SU-DHL-6 (cell line): ENCODE data around the gene UHRF2.

Source experiments
- H2AFZ ChIP-seq: fragments of 200-600 bp; sonication (generic); 2 replicates; pipeline ENCODE4 v1.6.1; 2014; ENCODE audit warnings: low read depth, mild to moderate bottlenecking, moderate library complexity, mixed read lengths, antibody characterized with exemption, low read length; ENCODE audit not compliant: severe bottlenecking
- H3F3A ChIP-seq: fragments of 200-600 bp; shearing (Covaris generic); 2 replicates; pipeline ENCODE4 v1.6.0; 2016; ENCODE audit warnings: antibody characterized with exemption, mild to moderate bottlenecking; ENCODE audit not compliant: insufficient read depth
- H3K27ac ChIP-seq: fragments of 200-600 bp; sonication (generic); 2 replicates; pipeline ENCODE4 v1.5.1; 2016; ENCODE audit warnings: low read depth, mild to moderate bottlenecking, low read length, moderate library complexity, mixed read lengths
- H3K27me3 ChIP-seq: fragments of 200-600 bp; sonication (generic), shearing (Covaris generic); 2 replicates; pipeline ENCODE4 v1.6.0; 2014; ENCODE audit warnings: mild to moderate bottlenecking, low read length
- H3K36me3 ChIP-seq: fragments of 200-600 bp; sonication (generic); 2 replicates; pipeline ENCODE4 v1.6.1; 2014; ENCODE audit warnings: mild to moderate bottlenecking, low read length, mixed read lengths
- H3K4me2 ChIP-seq: fragments of 300-600, 200-600 bp; shearing (Covaris generic), sonication (generic); 2 replicates; pipeline ENCODE4 v1.6.0; 2014; ENCODE audit warnings: low read length, low read depth, mild to moderate bottlenecking; ENCODE audit not compliant: poor library complexity, severe bottlenecking
- H3K4me3 ChIP-seq: fragments of 200-600 bp; sonication (generic); 2 replicates; pipeline ENCODE4 v1.5.1; 2014; ENCODE audit warnings: antibody characterized with exemption, low read length, mild to moderate bottlenecking, mixed read lengths; ENCODE audit not compliant: insufficient read depth, poor library complexity, severe bottlenecking
- H3K79me2 ChIP-seq: fragments of 200-600 bp; sonication (generic); 2 replicates; pipeline ENCODE4 v1.6.1; 2014; ENCODE audit warnings: mild to moderate bottlenecking, low read length, moderate library complexity; ENCODE audit not compliant: insufficient read depth
- H3K9ac ChIP-seq: fragments of 200-600 bp; sonication (generic); 2 replicates; pipeline ENCODE4 v1.7.0; 2014; ENCODE audit warnings: mild to moderate bottlenecking, low read length
- H3K9me2 ChIP-seq: fragments of 200-600 bp; sonication (generic); replicated peaks from 2 replicates; pipeline ENCODE4 v1.6.1; 2014; ENCODE audit warnings: low read length; ENCODE audit not compliant: insufficient read depth
- H3K9me3 ChIP-seq: fragments of 200-600 bp; sonication (generic); 2 replicates; pipeline ENCODE4 v1.6.1; 2014; ENCODE audit warnings: low read length, mixed read lengths; ENCODE audit not compliant: insufficient read depth
- H4K20me1 ChIP-seq: fragments of 200-600 bp; sonication (generic); 2 replicates; pipeline ENCODE4 v1.6.1; 2014; ENCODE audit warnings: low read depth, mild to moderate bottlenecking, antibody characterized with exemption, low read length, moderate library complexity, mixed read lengths
- EZH2phosphoT487 ChIP-seq: fragments of 200-600 bp; sonication (generic), shearing (Covaris generic); conservative IDR thresholded peaks from 2 replicates; pipeline ENCODE4 v1.6.1; 2018; ENCODE audit warnings: mild to moderate bottlenecking, antibody characterized with exemption, low read length, moderate library complexity, mixed read lengths
- TF ChIP-seq, protein P1 (sequence below): fragments of 200-600 bp; sonication (generic); IDR thresholded peaks from one replicate; pipeline ENCODE4 v1.5.1; 2017; ENCODE audit warnings: antibody characterized with exemption, mild to moderate bottlenecking, low read length, moderate library complexity; ENCODE audit not compliant: insufficient read depth, poor library complexity, severe bottlenecking

Gene UHRF2

DNA sequence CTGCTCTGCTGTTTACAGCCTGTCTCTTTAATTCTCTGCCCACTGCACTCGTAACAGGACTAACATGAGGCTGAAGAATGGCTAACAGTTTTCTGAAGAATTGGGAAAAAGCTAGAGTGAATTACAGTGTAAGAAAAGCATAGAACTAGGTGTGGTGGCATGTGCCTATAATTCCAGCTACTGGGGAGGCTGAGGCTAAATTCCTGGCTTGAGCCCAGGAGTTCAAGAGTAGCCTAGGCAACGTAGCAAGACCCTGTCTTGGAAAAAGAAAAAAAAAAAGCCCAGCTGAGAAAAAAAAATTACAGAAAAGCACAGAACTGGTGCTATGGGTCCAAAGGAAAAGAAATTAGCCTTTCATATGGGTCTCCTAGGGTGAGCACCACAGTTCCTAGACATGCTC lies 13.9 kb upstream of the UHRF2 start:
- Histone ChIP-seq H3F3A (no peaks in the 10 kb centered on the region), H3K4me3 (no peak overlapping the region), H3K79me2 (no peaks in the 10 kb centered on the region), H3K4me2 (no peak overlapping the region), H3K9me3 (no peaks in the 10 kb centered on the region), H3K36me3 (no peaks in the 10 kb centered on the region), H3K27ac (no peak overlapping the region), H4K20me1 (no peaks in the 10 kb centered on the region), H2AFZ (no peak overlapping the region), H3K27me3 (no peaks in the 10 kb centered on the region), H3K9ac (no peak overlapping the region), H3K9me2 (no peaks in the 10 kb centered on the region)
- TF ChIP-seq EZH2phosphoT487: no peak
- TF ChIP-seq, protein P1, sequence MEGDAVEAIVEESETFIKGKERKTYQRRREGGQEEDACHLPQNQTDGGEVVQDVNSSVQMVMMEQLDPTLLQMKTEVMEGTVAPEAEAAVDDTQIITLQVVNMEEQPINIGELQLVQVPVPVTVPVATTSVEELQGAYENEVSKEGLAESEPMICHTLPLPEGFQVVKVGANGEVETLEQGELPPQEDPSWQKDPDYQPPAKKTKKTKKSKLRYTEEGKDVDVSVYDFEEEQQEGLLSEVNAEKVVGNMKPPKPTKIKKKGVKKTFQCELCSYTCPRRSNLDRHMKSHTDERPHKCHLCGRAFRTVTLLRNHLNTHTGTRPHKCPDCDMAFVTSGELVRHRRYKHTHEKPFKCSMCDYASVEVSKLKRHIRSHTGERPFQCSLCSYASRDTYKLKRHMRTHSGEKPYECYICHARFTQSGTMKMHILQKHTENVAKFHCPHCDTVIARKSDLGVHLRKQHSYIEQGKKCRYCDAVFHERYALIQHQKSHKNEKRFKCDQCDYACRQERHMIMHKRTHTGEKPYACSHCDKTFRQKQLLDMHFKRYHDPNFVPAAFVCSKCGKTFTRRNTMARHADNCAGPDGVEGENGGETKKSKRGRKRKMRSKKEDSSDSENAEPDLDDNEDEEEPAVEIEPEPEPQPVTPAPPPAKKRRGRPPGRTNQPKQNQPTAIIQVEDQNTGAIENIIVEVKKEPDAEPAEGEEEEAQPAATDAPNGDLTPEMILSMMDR: no peak

DNA sequence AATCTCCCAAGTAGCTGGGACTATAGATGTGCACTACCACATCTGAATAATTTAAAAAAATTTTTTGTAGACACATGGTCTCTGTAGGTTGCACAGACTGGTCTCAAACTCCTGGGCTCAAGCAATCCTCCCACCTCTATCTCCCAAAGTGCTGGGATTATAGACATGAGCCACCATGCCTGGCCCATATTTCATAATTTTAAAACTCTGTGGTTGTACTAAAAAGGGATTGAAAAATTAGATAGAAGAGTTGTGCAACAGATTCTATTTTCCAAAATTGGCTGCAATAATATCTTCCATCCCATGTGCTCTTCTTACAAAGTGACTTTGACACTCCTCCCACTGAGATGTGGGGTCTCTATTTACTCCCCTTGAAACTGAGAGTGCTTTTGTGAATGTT lies 7.6 kb upstream of the UHRF2 start:
- H3K36me3 ChIP-seq: no peaks in the 10 kb centered on the region
- no peaks in the 10 kb centered on the region for H3K27me3 ChIP-seq
- H4K20me1 ChIP-seq: no peaks in the 10 kb centered on the region
- H2AFZ ChIP-seq: no peak overlapping the region
- no peaks in the 10 kb centered on the region for H3K9me3 ChIP-seq
- no peak overlapping the region for H3K27ac ChIP-seq
- no peak overlapping the region for H3K4me2 ChIP-seq
- no peak overlapping the region for H3K4me3 ChIP-seq
- no peaks in the 10 kb centered on the region for H3K9me2 ChIP-seq
- no peaks in the 10 kb centered on the region for H3K79me2 ChIP-seq
- no peak overlapping the region for H3K9ac ChIP-seq
- H3F3A ChIP-seq: peaks cover 3% of the 10 kb centered on the region; the same call in 1 of the 2 replicates
- TF ChIP-seq, protein P1: no peak
- TF ChIP-seq EZH2phosphoT487: no peak

DNA sequence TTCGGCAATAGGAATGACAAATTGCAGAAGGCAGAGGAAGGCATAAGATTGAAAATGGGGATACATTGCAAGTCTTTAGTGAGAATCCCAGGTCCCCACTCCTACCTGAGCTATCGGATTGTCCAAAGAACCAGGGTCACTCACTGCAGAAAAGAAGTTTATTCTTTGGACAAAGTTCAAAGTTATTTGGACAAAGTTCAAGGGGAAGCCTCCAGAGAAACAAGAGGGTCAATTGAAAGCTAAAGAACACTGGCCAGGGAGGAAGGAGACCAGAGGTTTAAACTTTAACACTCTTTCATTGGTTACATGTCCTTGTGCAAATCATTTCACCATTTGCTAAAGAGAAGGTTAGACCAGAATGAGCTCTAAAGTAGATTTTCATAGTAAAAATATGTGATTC lies 5.2 kb upstream of the UHRF2 start:
- no peak overlapping the region for H2AFZ ChIP-seq
- no peak overlapping the region for H3K27ac ChIP-seq
- H4K20me1 ChIP-seq: no peaks in the 10 kb centered on the region
- TF ChIP-seq, protein P1: no peak
- TF ChIP-seq EZH2phosphoT487: no peak
- no peaks in the 10 kb centered on the region for H3K9me2 ChIP-seq
- no peak overlapping the region for H3K4me2 ChIP-seq
- H3F3A ChIP-seq: peaks cover 18% of the 10 kb centered on the region; the same call in 1 of the 2 replicates
- H3K9ac ChIP-seq: no peak overlapping the region
- H3K36me3 ChIP-seq: no peaks in the 10 kb centered on the region
- H3K9me3 ChIP-seq: 0 out of 2 replicates have a peak, but pooled peaks cover 3% of the 10 kb centered on the region
- no peaks in the 10 kb centered on the region for H3K79me2 ChIP-seq
- H3K4me3 ChIP-seq: no peak overlapping the region
- no peaks in the 10 kb centered on the region for H3K27me3 ChIP-seq
